GM23338 (cell line): ENCODE measurements around the gene GDPD2. TPM values are rescaled to one million over a fixed set of nuclear protein-coding genes. Genes with fewer than 3 reads are reported as not detected.
A peak's percentile ranks its signal among the peaks of the same experiment; 100 is the strongest.

ENCODE experiments used
- ATAC-seq: fragments of 200-7000 bp; cut with Tn5 transposase; 3 replicates; pipeline ENCODE4 v1.9.1; 2020
- DNase-seq: peaks from one replicate; pipeline ENCODE4 v3.0.0-alpha.2; 2015; ENCODE audit warnings: low spot score
- H2AFZ ChIP-seq: fragments of 200-600 bp; sonication (generic); 2 replicates; pipeline ENCODE4 v1.8.0; 2016; ENCODE audit warnings: antibody characterized with exemption, mild to moderate bottlenecking, moderate library complexity
- H3F3A ChIP-seq: fragments of 200-600 bp; sonication (generic); replicated peaks from 2 replicates; pipeline ENCODE4 v1.8.0; 2017; ENCODE audit warnings: antibody characterized with exemption, mixed run types, low read depth
- H3K27ac ChIP-seq: fragments of 200-600 bp; sonication (generic); 2 replicates; pipeline ENCODE4 v1.6.1; 2016; ENCODE audit warnings: low read depth
- H3K27me3 ChIP-seq: fragments of 200-600 bp; sonication (generic); 2 replicates; pipeline ENCODE4 v1.8.0; 2016; ENCODE audit warnings: mild to moderate bottlenecking, mixed run types, moderate library complexity; ENCODE audit not compliant: insufficient read depth
- H3K36me3 ChIP-seq: fragments of 200-600 bp; sonication (generic); 2 replicates; pipeline ENCODE4 v1.8.0; 2016; ENCODE audit warnings: mild to moderate bottlenecking; ENCODE audit not compliant: insufficient read depth
- H3K4me1 ChIP-seq: fragments of 200-600 bp; sonication (generic); 2 replicates; pipeline ENCODE4 v1.8.0; 2016; ENCODE audit warnings: mild to moderate bottlenecking, moderate library complexity; ENCODE audit not compliant: insufficient read depth
- H3K4me2 ChIP-seq: fragments of 200-600 bp; sonication (generic); 2 replicates; pipeline ENCODE4 v1.7.1; 2017; ENCODE audit warnings: mixed run types
- H3K4me3 ChIP-seq: fragments of 200-600 bp; sonication (generic); 2 replicates; pipeline ENCODE4 v1.6.1; 2016; ENCODE audit warnings: mixed run types
- H3K79me2 ChIP-seq: fragments of 200-600 bp; sonication (generic); replicated peaks from 2 replicates; pipeline ENCODE4 v1.8.0; 2017; ENCODE audit warnings: mild to moderate bottlenecking; ENCODE audit not compliant: insufficient read depth
- H3K9me2 ChIP-seq: fragments of 200-600 bp; sonication (generic); 2 replicates; pipeline ENCODE4 v1.8.0; 2017; ENCODE audit not compliant: insufficient read depth
- H4K20me1 ChIP-seq: fragments of 200-600 bp; sonication (generic); replicated peaks from 2 replicates; pipeline ENCODE4 v1.8.0; 2017; ENCODE audit warnings: mild to moderate bottlenecking; ENCODE audit not compliant: insufficient read depth
- H3K27ac Mint-ChIP-seq: 2 replicates; pipeline ENCODE4 v1.8.0; 2020; ENCODE audit warnings: inconsistent platforms, mild to moderate bottlenecking, moderate library complexity, mixed read lengths
- H3K27me3 Mint-ChIP-seq: 3 replicates; pipeline ENCODE4 v1.8.0; 2022; ENCODE audit warnings: low read depth, mild to moderate bottlenecking, moderate library complexity, mixed read lengths, inconsistent platforms; ENCODE audit not compliant: insufficient read depth, poor library complexity
- H3K36me3 Mint-ChIP-seq: 3 replicates; pipeline ENCODE4 v1.8.0; 2021; ENCODE audit warnings: low read depth, mild to moderate bottlenecking, inconsistent platforms, moderate library complexity, mixed read lengths
- H3K4me1 Mint-ChIP-seq: 3 replicates; pipeline ENCODE4 v1.8.0; 2020; ENCODE audit warnings: mild to moderate bottlenecking, inconsistent platforms, mixed read lengths
- H3K4me3 Mint-ChIP-seq: 3 replicates; pipeline ENCODE4 v1.8.0; 2021; ENCODE audit warnings: moderate library complexity, mild to moderate bottlenecking, inconsistent platforms, mixed read lengths
- H3K9me3 Mint-ChIP-seq: 3 replicates; pipeline ENCODE4 v1.8.0; 2020; ENCODE audit warnings: moderate library complexity, mild to moderate bottlenecking, inconsistent platforms, mixed read lengths
- CREB1 ChIP-seq: fragments of 250-450 bp; sonication (Bioruptor Pico); IDR thresholded peaks from 2 replicates; pipeline ENCODE4 v1.5.0; 2020; ENCODE audit warnings: low read depth, mild to moderate bottlenecking, moderate library complexity
- EZH2 ChIP-seq: fragments of 200-600 bp; sonication (generic); IDR thresholded peaks from one replicate; pipeline ENCODE4 v1.8.0; 2017; ENCODE audit warnings: antibody characterized with exemption, mild to moderate bottlenecking, low read depth; ENCODE audit not compliant: unreplicated experiment
- EZH2phosphoT487 ChIP-seq: fragments of 200-600 bp; sonication (generic); IDR thresholded peaks from one replicate; pipeline ENCODE4 v1.8.1; 2018; ENCODE audit warnings: antibody characterized with exemption; ENCODE audit not compliant: unreplicated experiment
- JUNB ChIP-seq: IDR thresholded peaks from one replicate; pipeline ENCODE4 v1.6.1; 2016; ENCODE audit warnings: antibody characterized with exemption; ENCODE audit not compliant: unreplicated experiment
- NANOG ChIP-seq: IDR thresholded peaks from 2 replicates; pipeline ENCODE4 v1.6.1; 2016; ENCODE audit warnings: antibody characterized with exemption, borderline replicate concordance
- STAT1 ChIP-seq: IDR thresholded peaks from one replicate; pipeline ENCODE4 v1.6.1; 2016; ENCODE audit warnings: antibody characterized with exemption; ENCODE audit not compliant: unreplicated experiment
- ZNF114 ChIP-seq: fragments of 250-450 bp; sonication (Bioruptor Pico); IDR thresholded peaks from 2 replicates; pipeline ENCODE4 v1.5.0; 2020; ENCODE audit warnings: mild to moderate bottlenecking, moderate library complexity
- ZNF331 ChIP-seq: fragments of 250-450 bp; sonication (Bioruptor Pico); IDR thresholded peaks from 2 replicates; pipeline ENCODE4 v1.5.0; 2020; ENCODE audit warnings: low read depth, mild to moderate bottlenecking, moderate library complexity
- polyA plus RNA-seq: library from polyadenylated mRNA; unstranded; fragments of >200 nt; fragmentation: Nextera tagmentation; extraction: Ambion mirVana; gene quantifications from 2 replicates; pipeline ENCODE4 v1.2.1, GENCODE V29; 2016
- total RNA-seq: library from RNA; depleted of rRNA; stranded (reverse); fragments of >200 nt; shearing (Covaris generic); gene quantifications from 2 replicates; pipeline ENCODE4 v1.2.3, GENCODE V29; 2014
- TF ChIP-seq, protein P1 (sequence below), 2 experiments: fragments of 200-600 bp in 1 of 2; sonication (generic) in 1 of 2; conservative IDR thresholded peaks; 2 replicates each; pipeline versions ENCODE4 v1.5.1 to v1.6.1; 2016 to 2017; ENCODE audit warnings: antibody characterized with exemption in 2 of 2, low read depth in 2 of 2, mild to moderate bottlenecking in 2 of 2, moderate library complexity in 1 of 2
- TF ChIP-seq, protein P2 (sequence below): IDR thresholded peaks from 2 replicates; pipeline ENCODE4 v1.6.1; 2016; ENCODE audit warnings: antibody characterized with exemption
- TF ChIP-seq, protein P3 (sequence below): fragments of 250-450 bp; sonication (Bioruptor Pico); IDR thresholded peaks from 2 replicates; pipeline ENCODE4 v1.5.0; 2020; ENCODE audit warnings: mild to moderate bottlenecking, moderate library complexity

GDPD2 gene
- total and polyA plus RNA-seq, 2 experiments from 2014 or later: 5.2 to 11.3 TPM

DNA sequence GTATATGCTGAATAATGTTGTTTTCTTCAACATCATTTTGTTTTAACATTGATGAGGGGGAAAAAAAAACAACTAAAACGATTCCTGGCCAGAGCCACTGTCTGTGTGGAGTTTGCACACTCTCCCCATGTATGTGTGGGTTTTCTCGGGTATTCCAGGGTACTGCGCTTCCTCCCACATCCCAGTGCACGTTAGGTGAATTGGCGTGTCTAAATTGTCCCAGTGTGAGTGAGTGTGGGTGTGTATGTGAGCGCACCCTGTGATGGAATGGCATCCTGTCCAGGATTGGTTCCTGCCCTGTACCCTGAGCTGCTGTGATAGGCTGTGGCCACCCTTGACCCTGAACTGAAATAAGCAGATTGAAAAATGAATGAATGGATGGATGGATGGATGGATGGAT lies 19.1 kb downstream of the GDPD2 start (continued):
- TF ChIP-seq, protein P1, sequence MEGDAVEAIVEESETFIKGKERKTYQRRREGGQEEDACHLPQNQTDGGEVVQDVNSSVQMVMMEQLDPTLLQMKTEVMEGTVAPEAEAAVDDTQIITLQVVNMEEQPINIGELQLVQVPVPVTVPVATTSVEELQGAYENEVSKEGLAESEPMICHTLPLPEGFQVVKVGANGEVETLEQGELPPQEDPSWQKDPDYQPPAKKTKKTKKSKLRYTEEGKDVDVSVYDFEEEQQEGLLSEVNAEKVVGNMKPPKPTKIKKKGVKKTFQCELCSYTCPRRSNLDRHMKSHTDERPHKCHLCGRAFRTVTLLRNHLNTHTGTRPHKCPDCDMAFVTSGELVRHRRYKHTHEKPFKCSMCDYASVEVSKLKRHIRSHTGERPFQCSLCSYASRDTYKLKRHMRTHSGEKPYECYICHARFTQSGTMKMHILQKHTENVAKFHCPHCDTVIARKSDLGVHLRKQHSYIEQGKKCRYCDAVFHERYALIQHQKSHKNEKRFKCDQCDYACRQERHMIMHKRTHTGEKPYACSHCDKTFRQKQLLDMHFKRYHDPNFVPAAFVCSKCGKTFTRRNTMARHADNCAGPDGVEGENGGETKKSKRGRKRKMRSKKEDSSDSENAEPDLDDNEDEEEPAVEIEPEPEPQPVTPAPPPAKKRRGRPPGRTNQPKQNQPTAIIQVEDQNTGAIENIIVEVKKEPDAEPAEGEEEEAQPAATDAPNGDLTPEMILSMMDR (conservative IDR thresholded peaks at IDR 0.05; ENCODE audit: low read depth in 2 of 2): no peak
- TF ChIP-seq STAT1 (no peak), JUNB (no peak)
- TF ChIP-seq, protein P2, sequence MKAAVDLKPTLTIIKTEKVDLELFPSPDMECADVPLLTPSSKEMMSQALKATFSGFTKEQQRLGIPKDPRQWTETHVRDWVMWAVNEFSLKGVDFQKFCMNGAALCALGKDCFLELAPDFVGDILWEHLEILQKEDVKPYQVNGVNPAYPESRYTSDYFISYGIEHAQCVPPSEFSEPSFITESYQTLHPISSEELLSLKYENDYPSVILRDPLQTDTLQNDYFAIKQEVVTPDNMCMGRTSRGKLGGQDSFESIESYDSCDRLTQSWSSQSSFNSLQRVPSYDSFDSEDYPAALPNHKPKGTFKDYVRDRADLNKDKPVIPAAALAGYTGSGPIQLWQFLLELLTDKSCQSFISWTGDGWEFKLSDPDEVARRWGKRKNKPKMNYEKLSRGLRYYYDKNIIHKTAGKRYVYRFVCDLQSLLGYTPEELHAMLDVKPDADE: no peak

DNA sequence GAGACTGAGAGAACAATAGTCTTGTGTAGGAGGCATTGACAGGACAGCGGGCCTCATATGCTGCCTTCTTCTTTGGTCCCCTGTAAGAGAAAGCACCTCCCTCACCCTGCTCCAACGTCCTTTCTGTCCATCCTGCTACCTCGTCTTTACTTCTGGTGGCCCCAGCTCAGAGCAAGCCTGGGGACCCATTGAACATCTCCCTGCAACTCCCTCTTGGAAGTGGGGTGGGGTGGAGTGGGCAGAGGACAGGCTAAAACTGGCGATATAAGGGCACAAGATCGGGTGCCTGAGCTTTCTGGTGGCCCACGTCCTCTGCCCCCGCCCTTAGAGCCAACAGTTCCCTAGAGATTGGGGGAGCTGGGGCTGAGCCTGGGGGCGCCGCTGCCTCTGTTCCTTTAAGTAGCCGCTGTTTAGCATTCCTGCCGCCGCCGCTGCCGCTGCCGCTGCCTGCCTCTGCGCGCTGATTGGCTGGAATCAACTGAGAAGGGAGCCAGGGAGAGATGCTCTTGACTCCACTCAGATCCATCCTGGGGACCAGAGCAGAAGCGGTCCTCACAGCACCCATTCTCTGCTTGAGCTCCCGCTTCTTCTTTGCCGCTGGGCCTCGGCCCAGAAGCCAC lies 21.3 kb downstream of the GDPD2 start, which contains the start of gene DLG3:
Gene DLG3 (plus strand): TSS at position 510 of the 620 bp plus-strand sequence. CDS start 367 bp downstream, outside the sequence.
- H3K4me3 Mint-ChIP-seq: peak within 1 kb of the TSS; percentile 55
- Histone ChIP-seq H3K79me2 (no peaks in the 10 kb centered on the region), H3K36me3 (no peaks in the 10 kb centered on the region), H3K27ac (no peak within 1 kb of the TSS), H2AFZ (peak within 1 kb of the TSS; percentile 72; the same call in 1 of the 2 replicates), H3K9me2 (no peaks in the 10 kb centered on the region), H3K4me3 (peak within 1 kb of the TSS; percentile 55), H3K4me2 (peak within 1 kb of the TSS; percentile 75), H3F3A (no peaks in the 10 kb centered on the region), H3K4me1 (no peaks in the 10 kb centered on the region), H4K20me1 (no peaks in the 10 kb centered on the region), H3K27me3 (0 out of 2 replicates have a peak, but pooled peaks cover 5% of the 10 kb centered on the region)
- peaks cover 11% of the 10 kb centered on the region for H3K27me3 Mint-ChIP-seq
- H3K27ac Mint-ChIP-seq: no peak within 1 kb of the TSS
- H3K4me1 Mint-ChIP-seq: 0 out of 3 replicates have a peak, but pooled peaks cover under 1% of the 10 kb centered on the region
- DNase-seq: peak; percentile 84
- H3K36me3 Mint-ChIP-seq: no peaks in the 10 kb centered on the region
- peak; percentile 95 for ATAC-seq
- no peaks in the 10 kb centered on the region for H3K9me3 Mint-ChIP-seq
- TF ChIP-seq CREB1 (CRISPR knock-in tag): no peak
- no peak for TF ChIP-seq STAT1
- TF ChIP-seq ZNF114 (CRISPR knock-in tag): no peak
- TF ChIP-seq, protein P1 (conservative IDR thresholded peaks at IDR 0.05; ENCODE audit: low read depth in 2 of 2): no peak
- no peak for TF ChIP-seq EZH2
- TF ChIP-seq NANOG: no peak
- TF ChIP-seq, protein P3, sequence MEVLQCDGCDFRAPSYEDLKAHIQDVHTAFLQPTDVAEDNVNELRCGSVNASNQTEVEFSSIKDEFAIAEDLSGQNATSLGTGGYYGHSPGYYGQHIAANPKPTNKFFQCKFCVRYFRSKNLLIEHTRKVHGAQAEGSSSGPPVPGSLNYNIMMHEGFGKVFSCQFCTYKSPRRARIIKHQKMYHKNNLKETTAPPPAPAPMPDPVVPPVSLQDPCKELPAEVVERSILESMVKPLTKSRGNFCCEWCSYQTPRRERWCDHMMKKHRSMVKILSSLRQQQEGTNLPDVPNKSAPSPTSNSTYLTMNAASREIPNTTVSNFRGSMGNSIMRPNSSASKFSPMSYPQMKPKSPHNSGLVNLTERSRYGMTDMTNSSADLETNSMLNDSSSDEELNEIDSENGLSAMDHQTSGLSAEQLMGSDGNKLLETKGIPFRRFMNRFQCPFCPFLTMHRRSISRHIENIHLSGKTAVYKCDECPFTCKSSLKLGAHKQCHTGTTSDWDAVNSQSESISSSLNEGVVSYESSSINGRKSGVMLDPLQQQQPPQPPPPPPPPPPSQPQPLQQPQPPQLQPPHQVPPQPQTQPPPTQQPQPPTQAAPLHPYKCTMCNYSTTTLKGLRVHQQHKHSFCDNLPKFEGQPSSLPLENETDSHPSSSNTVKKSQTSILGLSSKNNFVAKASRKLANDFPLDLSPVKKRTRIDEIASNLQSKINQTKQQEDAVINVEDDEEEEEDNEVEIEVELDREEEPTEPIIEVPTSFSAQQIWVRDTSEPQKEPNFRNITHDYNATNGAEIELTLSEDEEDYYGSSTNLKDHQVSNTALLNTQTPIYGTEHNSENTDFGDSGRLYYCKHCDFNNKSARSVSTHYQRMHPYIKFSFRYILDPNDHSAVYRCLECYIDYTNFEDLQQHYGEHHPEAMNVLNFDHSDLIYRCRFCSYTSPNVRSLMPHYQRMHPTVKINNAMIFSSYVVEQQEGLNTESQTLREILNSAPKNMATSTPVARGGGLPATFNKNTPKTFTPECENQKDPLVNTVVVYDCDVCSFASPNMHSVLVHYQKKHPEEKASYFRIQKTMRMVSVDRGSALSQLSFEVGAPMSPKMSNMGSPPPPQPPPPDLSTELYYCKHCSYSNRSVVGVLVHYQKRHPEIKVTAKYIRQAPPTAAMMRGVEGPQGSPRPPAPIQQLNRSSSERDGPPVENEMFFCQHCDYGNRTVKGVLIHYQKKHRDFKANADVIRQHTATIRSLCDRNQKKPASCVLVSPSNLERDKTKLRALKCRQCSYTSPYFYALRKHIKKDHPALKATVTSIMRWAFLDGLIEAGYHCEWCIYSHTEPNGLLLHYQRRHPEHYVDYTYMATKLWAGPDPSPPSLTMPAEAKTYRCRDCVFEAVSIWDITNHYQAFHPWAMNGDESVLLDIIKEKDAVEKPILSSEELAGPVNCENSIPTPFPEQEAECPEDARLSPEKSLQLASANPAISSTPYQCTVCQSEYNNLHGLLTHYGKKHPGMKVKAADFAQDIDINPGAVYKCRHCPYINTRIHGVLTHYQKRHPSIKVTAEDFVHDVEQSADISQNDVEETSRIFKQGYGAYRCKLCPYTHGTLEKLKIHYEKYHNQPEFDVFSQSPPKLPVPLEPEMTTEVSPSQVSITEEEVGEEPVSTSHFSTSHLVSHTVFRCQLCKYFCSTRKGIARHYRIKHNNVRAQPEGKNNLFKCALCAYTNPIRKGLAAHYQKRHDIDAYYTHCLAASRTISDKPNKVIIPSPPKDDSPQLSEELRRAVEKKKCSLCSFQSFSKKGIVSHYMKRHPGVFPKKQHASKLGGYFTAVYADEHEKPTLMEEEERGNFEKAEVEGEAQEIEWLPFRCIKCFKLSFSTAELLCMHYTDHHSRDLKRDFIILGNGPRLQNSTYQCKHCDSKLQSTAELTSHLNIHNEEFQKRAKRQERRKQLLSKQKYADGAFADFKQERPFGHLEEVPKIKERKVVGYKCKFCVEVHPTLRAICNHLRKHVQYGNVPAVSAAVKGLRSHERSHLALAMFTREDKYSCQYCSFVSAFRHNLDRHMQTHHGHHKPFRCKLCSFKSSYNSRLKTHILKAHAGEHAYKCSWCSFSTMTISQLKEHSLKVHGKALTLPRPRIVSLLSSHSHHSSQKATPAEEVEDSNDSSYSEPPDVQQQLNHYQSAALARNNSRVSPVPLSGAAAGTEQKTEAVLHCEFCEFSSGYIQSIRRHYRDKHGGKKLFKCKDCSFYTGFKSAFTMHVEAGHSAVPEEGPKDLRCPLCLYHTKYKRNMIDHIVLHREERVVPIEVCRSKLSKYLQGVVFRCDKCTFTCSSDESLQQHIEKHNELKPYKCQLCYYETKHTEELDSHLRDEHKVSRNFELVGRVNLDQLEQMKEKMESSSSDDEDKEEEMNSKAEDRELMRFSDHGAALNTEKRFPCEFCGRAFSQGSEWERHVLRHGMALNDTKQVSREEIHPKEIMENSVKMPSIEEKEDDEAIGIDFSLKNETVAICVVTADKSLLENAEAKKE (CRISPR knock-in tag): no peak
- TF ChIP-seq JUNB: no peak
- no peak for TF ChIP-seq EZH2phosphoT487
- TF ChIP-seq ZNF331 (CRISPR knock-in tag): no peak
